Activated naive CD4-positive, alpha-beta T cell treated with anti-CD3 and anti-CD28 coated beads, Interleukin-2, amount 50 U/mL, for 16 hours (primary cell): Measurements from ENCODE around the gene MRPL4.
"Not testable (repeated sequence)": the region's sequence is repeated elsewhere in the genome, so short reads cannot be mapped to it uniquely, and the experiment has no call there.

Source experiments
- DNase-seq: peaks from one replicate; pipeline ENCODE4 v3.0.0-alpha.2; 2020

Gene MRPL4

GRCh38 chr19:10230861-10231611 lies 21.0 kb upstream of the MRPL4 start, which contains the start of gene S1PR2:
Gene S1PR2 (minus strand): TSS chr19:10231331. CDS start chr19:10224905, 6,426 bp downstream.
- DNase-seq = peak; percentile 71

GRCh38 chr19:10231612-10232228 lies 20.3 kb upstream of the MRPL4 start:
- DNase-seq = no peak

DNA sequence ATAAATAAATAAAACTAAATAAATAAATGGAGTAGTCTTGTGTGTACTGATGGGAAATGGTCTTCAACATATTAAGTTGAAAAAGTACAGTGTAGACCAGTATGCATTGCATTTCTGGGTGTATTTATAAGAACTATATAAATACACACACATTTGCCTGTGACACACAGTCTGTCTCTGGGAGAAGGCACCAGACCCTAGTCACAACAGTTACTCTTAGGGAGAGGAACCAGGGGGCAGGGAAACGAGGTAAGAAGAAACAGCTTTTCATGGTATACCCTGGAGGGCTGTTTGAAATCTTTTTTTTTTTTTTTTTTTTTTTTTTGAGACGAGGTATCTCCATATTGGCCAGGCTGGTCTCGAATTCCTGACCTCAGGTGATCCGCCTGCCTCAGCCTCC lies 18.1 kb upstream of the MRPL4 start:
- DNase-seq = no peak

DNA sequence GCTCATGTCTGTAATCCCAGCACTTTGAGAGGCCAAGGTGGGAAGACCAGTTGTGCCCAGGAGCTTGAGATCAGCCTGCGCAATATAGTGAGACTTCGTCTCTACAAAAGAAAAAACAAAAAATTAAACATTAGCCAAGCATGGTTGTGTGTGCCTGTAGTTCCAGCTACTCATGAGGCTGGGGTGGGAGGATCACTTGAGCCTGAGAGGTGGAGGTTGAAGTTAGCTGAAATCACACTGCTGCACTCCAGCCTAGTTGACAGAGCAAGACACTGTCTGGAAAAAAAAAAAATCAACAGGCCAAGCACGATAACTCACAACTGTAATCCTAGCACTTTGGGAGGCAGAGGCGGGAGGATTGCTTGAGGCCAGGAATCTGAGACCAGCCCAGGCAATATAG lies 17.0 kb upstream of the MRPL4 start:
- no peak for DNase-seq

DNA sequence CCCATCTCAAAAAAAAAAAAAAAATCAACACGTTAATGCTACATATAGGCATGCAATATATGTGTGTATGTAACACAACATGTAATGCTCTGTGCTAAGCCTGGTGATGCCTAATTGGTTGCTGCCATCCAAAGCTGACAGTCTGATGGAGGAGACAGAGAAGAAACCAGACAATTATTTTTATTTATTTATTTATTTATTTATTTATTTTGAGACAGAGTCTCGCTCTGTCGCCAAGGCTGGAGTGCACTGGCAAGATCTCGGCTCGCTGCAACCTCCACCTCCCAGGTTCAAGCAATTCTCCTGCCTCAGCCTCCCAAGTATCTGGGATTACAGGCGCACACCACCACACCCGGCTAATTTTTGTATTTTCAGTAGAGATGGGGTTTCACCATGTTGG lies 16.6 kb upstream of the MRPL4 start:
- DNase-seq = not testable (repeated sequence)

GRCh38 chr19:10237702-10238101 lies 14.3 kb upstream of the MRPL4 start:
- no peak for DNase-seq

- DNase-seq = no peak
Measured at GRCh38 chr19:10238172-10238783, 13.7 kb upstream of the MRPL4 start.

GRCh38 chr19:10241826-10242449 lies 10.1 kb upstream of the MRPL4 start:
- DNase-seq = not testable (repeated sequence)

DNA sequence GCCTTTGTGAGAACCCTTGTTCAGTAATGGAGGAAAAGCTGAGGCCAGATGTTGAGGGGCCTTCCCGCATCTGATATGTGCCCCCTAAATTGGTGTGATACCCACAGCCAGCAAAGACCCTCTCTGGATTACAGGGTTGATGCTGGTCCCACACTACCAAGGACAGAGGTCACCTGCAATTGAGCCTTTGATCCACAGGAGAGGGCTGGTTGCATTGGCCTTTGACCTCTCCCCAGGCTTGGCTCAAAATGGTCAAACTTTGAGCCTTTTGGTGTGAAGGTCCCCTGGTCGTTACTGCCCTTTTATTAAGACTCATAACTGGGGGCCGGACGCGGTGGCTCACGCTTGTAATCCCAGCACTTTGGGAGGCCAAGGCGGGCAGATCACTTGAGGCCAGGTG lies 8.4 kb upstream of the MRPL4 start:
- DNase-seq = no peak

DNA sequence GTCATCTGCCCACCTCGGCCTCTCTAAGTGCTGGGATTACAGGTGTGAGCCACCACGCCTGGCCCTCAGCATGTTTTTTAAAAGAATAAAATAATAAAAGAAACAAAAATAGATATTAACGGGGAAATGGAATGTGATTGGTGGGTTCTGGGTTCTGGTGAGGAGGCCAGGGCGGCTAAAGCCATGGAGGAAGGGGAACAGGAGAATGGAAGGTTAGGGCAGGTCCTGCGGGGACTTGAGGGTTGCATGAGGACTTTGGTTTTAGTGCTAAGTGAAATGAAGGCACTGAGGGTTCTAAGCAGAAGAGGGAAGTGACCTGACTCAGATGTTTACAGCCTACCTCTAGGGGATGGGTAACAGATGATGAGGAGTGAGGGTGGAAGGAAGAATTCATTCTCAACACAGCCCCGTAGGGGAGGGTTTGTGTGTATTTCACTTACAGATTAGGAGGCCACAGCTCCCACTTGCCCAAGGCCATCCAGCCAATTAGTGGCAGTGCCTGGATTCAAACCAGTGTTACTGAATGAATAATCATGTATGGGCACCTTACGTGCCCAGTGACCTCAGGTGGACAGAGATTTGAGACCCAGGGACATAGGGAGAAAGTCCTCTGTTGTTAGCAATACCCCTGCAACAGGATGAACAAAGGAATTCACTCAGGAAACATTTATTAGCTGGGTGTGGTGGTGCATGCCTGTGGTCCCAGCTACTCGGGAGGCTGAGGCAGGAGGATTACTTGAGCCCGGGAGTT lies 6.7 kb upstream of the MRPL4 start:
- no peak for DNase-seq

GRCh38 chr19:10246511-10246910 lies 5.5 kb upstream of the MRPL4 start:
- no peak for DNase-seq

GRCh38 chr19:10252707-10253106 lies 693 bp downstream of the MRPL4 start:
- no peak for DNase-seq

GRCh38 chr19:10254244-10254643 lies 2.2 kb downstream of the MRPL4 start:
- DNase-seq = no peak

DNA sequence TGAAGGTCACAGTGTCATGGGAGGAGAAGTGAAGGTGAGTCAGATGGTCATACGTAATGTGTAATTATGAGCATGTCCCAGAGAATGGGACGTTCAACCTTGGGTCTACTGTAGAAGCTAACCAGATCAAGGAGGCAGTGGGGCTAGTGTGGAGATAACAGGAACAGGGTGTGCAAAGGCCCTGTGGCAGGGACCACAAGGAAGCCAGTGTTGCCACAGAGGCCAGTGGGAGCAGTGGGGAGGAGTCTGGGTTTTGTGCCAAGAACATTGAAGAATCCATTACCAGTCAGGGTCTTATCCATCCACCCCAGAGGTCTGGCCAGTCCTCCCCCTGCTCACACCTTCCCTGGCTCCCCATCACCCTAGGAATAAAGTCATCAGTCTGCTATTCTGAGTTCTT lies 3.3 kb downstream of the MRPL4 start:
- no peak for DNase-seq

DNA sequence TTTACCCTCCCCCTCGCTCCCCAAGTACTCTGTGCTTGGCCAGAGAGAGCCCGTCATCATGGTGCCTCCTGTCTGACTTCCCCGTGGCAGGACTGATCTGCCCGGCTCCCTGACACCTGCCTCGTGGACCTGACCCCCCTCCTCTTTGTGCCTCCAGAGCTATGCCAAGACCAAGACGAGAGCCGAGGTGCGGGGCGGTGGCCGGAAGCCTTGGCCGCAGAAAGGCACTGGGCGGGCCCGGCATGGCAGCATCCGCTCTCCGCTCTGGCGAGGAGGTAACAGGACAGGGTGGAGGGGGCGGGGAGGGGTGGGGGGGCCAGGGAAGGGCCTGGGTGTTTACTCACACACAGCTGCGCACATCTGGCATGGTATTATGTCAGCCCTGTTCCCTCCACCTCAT lies 4.5 kb downstream of the MRPL4 start:
- DNase-seq = no peak

GRCh38 chr19:10256970-10257615 lies 5.1 kb downstream of the MRPL4 start:
- DNase-seq = no peak

DNA sequence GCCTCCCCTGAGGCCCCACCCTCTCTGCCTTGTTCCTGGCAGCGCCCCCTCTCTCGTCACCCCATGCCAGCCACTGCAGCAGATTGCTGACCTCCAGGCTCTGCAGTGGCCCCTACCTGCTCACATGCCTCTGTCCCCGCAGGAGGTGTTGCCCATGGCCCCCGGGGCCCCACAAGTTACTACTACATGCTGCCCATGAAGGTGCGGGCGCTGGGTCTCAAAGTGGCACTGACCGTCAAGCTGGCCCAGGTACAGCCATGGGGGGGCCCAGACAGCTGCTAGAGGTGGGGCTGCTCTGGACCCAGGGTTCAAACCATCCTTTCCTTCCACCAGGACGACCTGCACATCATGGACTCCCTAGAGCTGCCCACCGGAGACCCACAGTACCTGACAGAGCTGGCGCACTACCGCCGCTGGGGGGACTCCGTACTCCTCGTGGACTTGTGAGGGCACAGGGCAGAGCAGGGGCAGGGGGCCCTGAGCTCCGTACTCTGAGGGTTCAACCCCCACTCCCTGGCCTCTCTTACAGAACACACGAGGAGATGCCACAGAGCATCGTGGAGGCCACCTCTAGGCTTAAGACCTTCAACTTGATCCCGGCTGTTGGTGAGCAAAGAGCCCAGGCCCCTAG lies 6.2 kb downstream of the MRPL4 start:
- no peak for DNase-seq

GRCh38 chr19:10259162-10259905 lies 7.3 kb downstream of the MRPL4 start:
- peak; percentile 93 for DNase-seq

DNA sequence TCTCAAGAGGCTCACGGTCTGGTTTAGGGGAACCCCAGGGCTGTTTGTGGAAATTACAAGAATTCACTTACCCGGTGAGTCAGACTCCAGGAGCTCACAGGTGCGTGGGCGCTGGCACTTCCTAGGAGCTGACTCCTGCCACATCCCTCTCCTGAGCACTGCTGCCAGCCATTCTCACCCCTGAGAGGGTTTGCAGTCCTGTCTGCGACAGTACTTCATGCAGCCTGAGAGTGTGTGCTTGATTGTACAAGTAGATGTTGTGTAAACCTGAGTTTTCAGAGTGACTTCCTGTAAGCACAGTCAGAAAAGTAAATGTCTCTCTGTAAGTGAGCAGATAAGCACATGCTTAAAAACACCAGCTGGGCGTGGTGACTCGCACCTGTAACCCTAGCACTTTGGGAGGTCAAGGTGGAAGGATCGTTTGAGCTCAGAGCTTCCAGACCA lies 8.1 kb downstream of the MRPL4 start:
- DNase-seq = peak; percentile 46

- DNase-seq = no peak
Measured at GRCh38 chr19:10262771-10263170, 10.8 kb downstream of the MRPL4 start.

DNA sequence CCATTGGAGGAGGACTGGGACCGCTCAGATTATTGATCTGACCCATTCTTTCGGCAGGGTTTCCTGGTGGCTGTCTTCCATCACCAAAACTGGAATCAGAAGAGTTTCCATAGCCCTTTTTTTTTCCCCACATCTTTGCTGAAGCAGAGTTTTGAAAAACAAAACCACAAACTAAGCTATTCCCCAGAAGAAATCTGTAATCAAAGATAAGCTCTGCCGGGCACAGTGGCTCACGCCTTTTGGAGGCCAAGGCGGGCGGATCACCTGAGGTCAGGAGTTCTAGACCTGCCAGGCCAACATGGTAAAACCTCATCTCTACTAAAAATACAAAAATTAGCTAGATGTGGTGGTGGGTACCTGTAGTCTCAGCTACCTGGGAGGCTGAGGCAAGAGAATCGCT lies 14.7 kb downstream of the MRPL4 start:
- no peak for DNase-seq
